Ovary (tissue), 3 donors: ENCODE results near the gene CCDC187.

ENCODE experiments used
- CTCF ChIP-seq, 3 donors: fragments of 450-650 bp in 2 of 3; fragments of 200-600 bp in 1 of 3; IDR thresholded peaks; one replicate each; pipeline versions ENCODE4 v1.5.1 to v1.8.0; 2016 to 2022; ENCODE audit warnings: antibody characterized with exemption in 3 of 3, mild to moderate bottlenecking in 1 of 3
- EP300 ChIP-seq: sonication (generic); formaldehyde crosslinking; IDR thresholded peaks from one replicate; pipeline ENCODE4 v1.6.1; 2017; ENCODE audit warnings: antibody characterized with exemption
- POLR2A ChIP-seq: fragments of 450-650 bp; IDR thresholded peaks from one replicate; pipeline ENCODE4 v1.6.1; 2017; ENCODE audit warnings: antibody characterized with exemption, mild to moderate bottlenecking, moderate library complexity
- donor health status: DM: no; HTN: no; CAD: no.

GRCh38 chr9:136206602-136207275, 97.2 kb downstream of the CCDC187 start:
- TF ChIP-seq POLR2A (no peak), CTCF (IDR thresholded peaks at IDR 0.05) (no peak), EP300 (no peak)
